SK-N-SH (cell line): Measurements from ENCODE around the gene PHF3. TPM values are rescaled to one million over a fixed set of nuclear protein-coding genes. Genes with fewer than 3 reads are reported as not detected.

Experiments used
- CTCF ChIA-PET: fragments of 300-600, 350-600 bp; formaldehyde crosslinking; extraction: SDS; loops from one replicate; lab custom pipeline; 2021; lab: Yijun Ruan, JAX
- POLR2A ChIA-PET: fragments of 350-600 bp; sonication (Branson Sonifier 250); formaldehyde crosslinking; extraction: SDS; loops from one replicate; lab custom pipeline; 2020; ENCODE audit warnings: antibody characterized with exemption, inconsistent platforms; lab: Yijun Ruan, JAX
- DNase-seq: peaks from one replicate; pipeline ENCODE4 v3.0.0; 2012
- H2AFZ ChIP-seq: fragments of 200-600 bp; sonication (generic); 2 replicates; pipeline ENCODE4 v1.8.1; 2016; ENCODE audit warnings: antibody characterized with exemption, mild to moderate bottlenecking, low read depth
- H3F3A ChIP-seq: fragments of 200-600 bp; sonication (generic); replicated peaks from 2 replicates; pipeline ENCODE3; 2016; ENCODE audit warnings: antibody characterized with exemption, mild to moderate bottlenecking; ENCODE audit not compliant: insufficient read depth
- H3K27ac ChIP-seq, 2 experiments: fragments of 200-500 bp in 1 of 2; fragments of 200-600 bp in 1 of 2; sonication (Bioruptor generic) in 1 of 2; sonication (generic), shearing (Covaris generic) in 1 of 2; 2 replicates each; pipeline versions ENCODE4 v1.5.1 to v1.6.1; 2014 to 2016; ENCODE audit warnings: low read depth in 2 of 2, inconsistent platforms in 1 of 2, low read length in 1 of 2, mild to moderate bottlenecking in 1 of 2, mixed read lengths in 1 of 2
- H3K27me3 ChIP-seq: fragments of 200-600 bp; sonication (generic), shearing (Covaris generic); 2 replicates; pipeline ENCODE4 v1.6.1; 2016; ENCODE audit warnings: mixed run types; ENCODE audit not compliant: insufficient read depth
- H3K36me3 ChIP-seq, 2 experiments: fragments of 200-500 bp in 1 of 2; fragments of 200-600 bp in 1 of 2; sonication (Bioruptor generic) in 1 of 2; sonication (generic) in 1 of 2; replicated peaks in 1 of 2; 2 replicates each; pipeline versions ENCODE3 to v1.5.1; 2014 to 2016; ENCODE audit warnings: low read length in 1 of 2, mild to moderate bottlenecking in 1 of 2; ENCODE audit not compliant: insufficient read depth in 2 of 2, control insufficient read depth in 1 of 2
- H3K4me1 ChIP-seq, 2 experiments: fragments of 200-500 bp in 1 of 2; fragments of 200-600 bp in 1 of 2; sonication (Bioruptor generic) in 1 of 2; sonication (generic), shearing (Covaris generic) in 1 of 2; 2 replicates each; pipeline versions ENCODE4 v1.5.1 to v1.6.1; 2014 to 2016; ENCODE audit warnings: low read depth in 1 of 2, low read length in 1 of 2, mixed run types in 1 of 2; ENCODE audit not compliant: insufficient read depth in 2 of 2, control insufficient read depth in 1 of 2
- H3K4me2 ChIP-seq: fragments of 200-600 bp; sonication (generic), shearing (Covaris generic); 2 replicates; pipeline ENCODE4 v1.6.1; 2017; ENCODE audit warnings: mixed run types
- H3K4me3 ChIP-seq, 2 experiments: fragments of 200-500 bp in 1 of 2; fragments of 200-600 bp in 1 of 2; sonication (Bioruptor generic) in 1 of 2; sonication (generic), shearing (Covaris generic) in 1 of 2; 2 replicates each; pipeline versions ENCODE4 v1.5.1 to v1.8.1; 2014 to 2016; ENCODE audit warnings: low read depth in 2 of 2, inconsistent platforms in 1 of 2, low read length in 1 of 2, mild to moderate bottlenecking in 1 of 2, mixed read lengths in 1 of 2, moderate library complexity in 1 of 2
- H3K79me2 ChIP-seq: fragments of 200-600 bp; sonication (generic); 2 replicates; pipeline ENCODE4 v1.8.1; 2017; ENCODE audit warnings: mild to moderate bottlenecking; ENCODE audit not compliant: insufficient read depth
- H3K9ac ChIP-seq: fragments of 200-600 bp; sonication (generic); 2 replicates; pipeline ENCODE4 v1.6.1; 2017; ENCODE audit warnings: mixed run types
- H3K9me2 ChIP-seq: fragments of 200-600 bp; sonication (generic); 2 replicates; pipeline ENCODE4 v1.6.1; 2017; ENCODE audit warnings: mixed run types
- H3K9me3 ChIP-seq: fragments of 200-600 bp; sonication (generic); 2 replicates; pipeline ENCODE4 v1.6.1; 2017; ENCODE audit warnings: mixed run types, mild to moderate bottlenecking, moderate library complexity
- H4K20me1 ChIP-seq: fragments of 200-600 bp; sonication (generic); 2 replicates; pipeline ENCODE4 v1.6.1; 2017; ENCODE audit warnings: mild to moderate bottlenecking, mixed run types; ENCODE audit not compliant: insufficient read depth
- EP300 ChIP-seq, 2 experiments: IDR thresholded peaks; 2 replicates each; pipeline versions ENCODE4 v1.4.0 to v1.6.1; 2012; ENCODE audit warnings: borderline replicate concordance in 1 of 2, low read depth in 1 of 2, low read length in 1 of 2
- FOSL2 ChIP-seq: IDR thresholded peaks from 2 replicates; pipeline ENCODE4 v1.4.0; 2012; ENCODE audit warnings: low read depth, mild to moderate bottlenecking, moderate library complexity, borderline replicate concordance
- FOXJ3 ChIP-seq: sonication (generic); formaldehyde crosslinking; IDR thresholded peaks from 2 replicates; pipeline ENCODE4 v1.5.1; 2020; ENCODE audit warnings: mild to moderate bottlenecking, missing genetic modification reagents
- FOXM1 ChIP-seq: IDR thresholded peaks from 2 replicates; pipeline ENCODE4 v1.4.0; 2012; ENCODE audit warnings: low read depth, mild to moderate bottlenecking
- GATA2 ChIP-seq: sonication (generic); formaldehyde crosslinking; IDR thresholded peaks from 2 replicates; pipeline ENCODE4 v1.5.0; 2020; ENCODE audit warnings: mild to moderate bottlenecking, missing genetic modification reagents
- JUND ChIP-seq: IDR thresholded peaks from 2 replicates; pipeline ENCODE4 v1.4.0; 2012
- MXI1 ChIP-seq: IDR thresholded peaks from 2 replicates; pipeline ENCODE4 v1.6.1; 2012; ENCODE audit warnings: mild to moderate bottlenecking, low read depth, low read length, improper control_type of control experiment
- NRF1 ChIP-seq: IDR thresholded peaks from 2 replicates; pipeline ENCODE4 v1.6.1; 2012; ENCODE audit warnings: low read depth, mild to moderate bottlenecking, low read length
- RAD21 ChIP-seq: IDR thresholded peaks from 2 replicates; pipeline ENCODE4 v1.6.1; 2012; ENCODE audit warnings: mild to moderate bottlenecking, low read length
- RCOR1 ChIP-seq: fragments of 150-350 bp; IDR thresholded peaks from 2 replicates; pipeline ENCODE4 v1.6.1; 2017; ENCODE audit warnings: antibody characterized with exemption, low read length
- SIN3A ChIP-seq: IDR thresholded peaks from 2 replicates; pipeline ENCODE4 v1.6.1; 2012; ENCODE audit warnings: low read depth, mild to moderate bottlenecking, low read length, moderate library complexity, borderline replicate concordance
- TCF12 ChIP-seq: IDR thresholded peaks from 2 replicates; pipeline ENCODE4 v1.4.0; 2012
- USF2 ChIP-seq: fragments of 150-350 bp; IDR thresholded peaks from 2 replicates; pipeline ENCODE4 v1.6.1; 2017; ENCODE audit warnings: antibody characterized with exemption, low read length, low read depth, borderline replicate concordance
- ZBTB33 ChIP-seq: IDR thresholded peaks from 2 replicates; pipeline ENCODE4 v1.4.0; 2012; ENCODE audit warnings: low read depth, borderline replicate concordance
- WGBS: methylation state at CpG from one replicate; pipeline ENCODE4 v1.1.6; 2017; ENCODE audit warnings: low lambda C conversion rate; 5-methylcytosine and 5-hydroxymethylcytosine counted together
- polyA plus RNA-seq, 3 experiments: library from polyadenylated mRNA; depleted of rRNA; stranded (reverse); fragments of >200 nt; gene quantifications; 2 replicates each; pipeline ENCODE4 v1.2.3, GENCODE V29; 2012
- TF ChIP-seq, protein P1 (sequence below): fragments of 200-600 bp; sonication (generic); IDR thresholded peaks from 2 replicates; pipeline ENCODE4 v1.6.1; 2017; ENCODE audit warnings: antibody characterized with exemption, mild to moderate bottlenecking, moderate library complexity
- TF ChIP-seq, protein P2 (sequence below): IDR thresholded peaks from 2 replicates; pipeline ENCODE4 v1.6.1; 2012; ENCODE audit warnings: mild to moderate bottlenecking, low read depth, low read length, moderate library complexity

PHF3 gene
- polyA plus RNA-seq, 1 of the 3 experiments (the other 2 are of a cell fraction), result 4.4 TPM

GRCh38 chr6:63674635-63675034 is 39.0 kb downstream of the PHF3 start:
- H3K4me2 ChIP-seq, result no peak overlapping the region
- 86% methylated on average over 3 of the region's 3 CpGs for WGBS
- DNase-seq, result no peak
- peaks cover 3% of the 10 kb centered on the region for H3F3A ChIP-seq
- no peak for TF ChIP-seq EP300 (IDR thresholded peaks at IDR 0.05; ENCODE audit: borderline replicate concordance in 1 of 2, low read depth in 1 of 2, low read length in 1 of 2)
- TF ChIP-seq, protein P1, sequence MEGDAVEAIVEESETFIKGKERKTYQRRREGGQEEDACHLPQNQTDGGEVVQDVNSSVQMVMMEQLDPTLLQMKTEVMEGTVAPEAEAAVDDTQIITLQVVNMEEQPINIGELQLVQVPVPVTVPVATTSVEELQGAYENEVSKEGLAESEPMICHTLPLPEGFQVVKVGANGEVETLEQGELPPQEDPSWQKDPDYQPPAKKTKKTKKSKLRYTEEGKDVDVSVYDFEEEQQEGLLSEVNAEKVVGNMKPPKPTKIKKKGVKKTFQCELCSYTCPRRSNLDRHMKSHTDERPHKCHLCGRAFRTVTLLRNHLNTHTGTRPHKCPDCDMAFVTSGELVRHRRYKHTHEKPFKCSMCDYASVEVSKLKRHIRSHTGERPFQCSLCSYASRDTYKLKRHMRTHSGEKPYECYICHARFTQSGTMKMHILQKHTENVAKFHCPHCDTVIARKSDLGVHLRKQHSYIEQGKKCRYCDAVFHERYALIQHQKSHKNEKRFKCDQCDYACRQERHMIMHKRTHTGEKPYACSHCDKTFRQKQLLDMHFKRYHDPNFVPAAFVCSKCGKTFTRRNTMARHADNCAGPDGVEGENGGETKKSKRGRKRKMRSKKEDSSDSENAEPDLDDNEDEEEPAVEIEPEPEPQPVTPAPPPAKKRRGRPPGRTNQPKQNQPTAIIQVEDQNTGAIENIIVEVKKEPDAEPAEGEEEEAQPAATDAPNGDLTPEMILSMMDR, result no peak
- TF ChIP-seq RCOR1, result no peak
- no peak for TF ChIP-seq GATA2
- TF ChIP-seq, protein P2, sequence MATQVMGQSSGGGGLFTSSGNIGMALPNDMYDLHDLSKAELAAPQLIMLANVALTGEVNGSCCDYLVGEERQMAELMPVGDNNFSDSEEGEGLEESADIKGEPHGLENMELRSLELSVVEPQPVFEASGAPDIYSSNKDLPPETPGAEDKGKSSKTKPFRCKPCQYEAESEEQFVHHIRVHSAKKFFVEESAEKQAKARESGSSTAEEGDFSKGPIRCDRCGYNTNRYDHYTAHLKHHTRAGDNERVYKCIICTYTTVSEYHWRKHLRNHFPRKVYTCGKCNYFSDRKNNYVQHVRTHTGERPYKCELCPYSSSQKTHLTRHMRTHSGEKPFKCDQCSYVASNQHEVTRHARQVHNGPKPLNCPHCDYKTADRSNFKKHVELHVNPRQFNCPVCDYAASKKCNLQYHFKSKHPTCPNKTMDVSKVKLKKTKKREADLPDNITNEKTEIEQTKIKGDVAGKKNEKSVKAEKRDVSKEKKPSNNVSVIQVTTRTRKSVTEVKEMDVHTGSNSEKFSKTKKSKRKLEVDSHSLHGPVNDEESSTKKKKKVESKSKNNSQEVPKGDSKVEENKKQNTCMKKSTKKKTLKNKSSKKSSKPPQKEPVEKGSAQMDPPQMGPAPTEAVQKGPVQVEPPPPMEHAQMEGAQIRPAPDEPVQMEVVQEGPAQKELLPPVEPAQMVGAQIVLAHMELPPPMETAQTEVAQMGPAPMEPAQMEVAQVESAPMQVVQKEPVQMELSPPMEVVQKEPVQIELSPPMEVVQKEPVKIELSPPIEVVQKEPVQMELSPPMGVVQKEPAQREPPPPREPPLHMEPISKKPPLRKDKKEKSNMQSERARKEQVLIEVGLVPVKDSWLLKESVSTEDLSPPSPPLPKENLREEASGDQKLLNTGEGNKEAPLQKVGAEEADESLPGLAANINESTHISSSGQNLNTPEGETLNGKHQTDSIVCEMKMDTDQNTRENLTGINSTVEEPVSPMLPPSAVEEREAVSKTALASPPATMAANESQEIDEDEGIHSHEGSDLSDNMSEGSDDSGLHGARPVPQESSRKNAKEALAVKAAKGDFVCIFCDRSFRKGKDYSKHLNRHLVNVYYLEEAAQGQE, result no peak
- no peak for TF ChIP-seq FOSL2
- no peak for TF ChIP-seq USF2
- TF ChIP-seq SIN3A, result no peak
- no peak for TF ChIP-seq JUND
- no peak for TF ChIP-seq NRF1
- no peak for TF ChIP-seq RAD21
- TF ChIP-seq TCF12, result no peak
- TF ChIP-seq MXI1, result no peak
- TF ChIP-seq FOXJ3 (CRISPR knock-in tag), result no peak
- TF ChIP-seq FOXM1, result no peak
- TF ChIP-seq ZBTB33, result no peak
- TF ChIP-seq, all 33 proteins: peak for 0
- H3K9me3 ChIP-seq, result no peaks in the 10 kb centered on the region
- no peaks in the 10 kb centered on the region for H3K9me2 ChIP-seq
- H3K4me1 ChIP-seq, result peaks cover 0 to 5% of the 10 kb centered on the region in 2 experiments; a peak in 1 of 4 replicates
- peaks cover 64% of the 10 kb centered on the region for H3K79me2 ChIP-seq
- peaks cover 12 to 25% of the 10 kb centered on the region in 2 experiments for H3K36me3 ChIP-seq
- ChIA-PET POLR2A (no interaction called here), CTCF (no interaction called here)
- H3K4me3 ChIP-seq, result no peak overlapping the region
- H2AFZ ChIP-seq, result no peak overlapping the region
- H4K20me1 ChIP-seq, result peaks cover 47% of the 10 kb centered on the region
- H3K9ac ChIP-seq, result no peak overlapping the region
- H3K27me3 ChIP-seq, result no peaks in the 10 kb centered on the region
- no peak overlapping the region for H3K27ac ChIP-seq
